DOHH2 (cell line): Measurements from ENCODE around the gene PHYKPL.

Experiments used
- CTCF ChIP-seq: fragments of 200-600 bp; sonication (generic); IDR thresholded peaks from one replicate; pipeline ENCODE4 v1.5.1; 2014; ENCODE audit warnings: antibody characterized with exemption, mild to moderate bottlenecking, low read depth, low read length; ENCODE audit not compliant: poor library complexity, severe bottlenecking
- EZH2phosphoT487 ChIP-seq: fragments of 200-600 bp; sonication (generic); IDR thresholded peaks from 2 replicates; pipeline ENCODE4 v1.6.1; 2017; ENCODE audit warnings: borderline replicate concordance, mild to moderate bottlenecking, antibody characterized with exemption, low read length, moderate library complexity, mixed read lengths

GRCh38 chr5:178236126-178236525 lies 3.5 kb upstream of the PHYKPL start:
- TF ChIP-seq CTCF: no peak
- no peak for TF ChIP-seq EZH2phosphoT487
